HG02840 (cell line): ENCODE data around the gene TIMM44.
"Not testable (repeated sequence)": the region's sequence is repeated elsewhere in the genome, so short reads cannot be mapped to it uniquely, and the experiment has no call there.

Experiments used
- ATAC-seq: cut with Tn5 transposase; IDR thresholded peaks from one replicate; pipeline ENCODE4 v1.9.1; 2021; ENCODE audit warnings: mild to moderate bottlenecking, moderate library complexity, moderate number of reproducible peaks; ENCODE audit not compliant: unreplicated experiment, low FRiP score

TIMM44 gene

GRCh38 chr19:7904074-7905020 lies 39.1 kb downstream of the TIMM44 start:
- peak; percentile 37 for ATAC-seq

GRCh38 chr19:7903244-7904073 lies 40.0 kb downstream of the TIMM44 start, which contains the start of gene MAP2K7:
Gene MAP2K7, plus strand, starts transcription at chr19:7903877. Its CDS starts 68 bp downstream, at chr19:7903945.
- peak; percentile 89 for ATAC-seq

DNA sequence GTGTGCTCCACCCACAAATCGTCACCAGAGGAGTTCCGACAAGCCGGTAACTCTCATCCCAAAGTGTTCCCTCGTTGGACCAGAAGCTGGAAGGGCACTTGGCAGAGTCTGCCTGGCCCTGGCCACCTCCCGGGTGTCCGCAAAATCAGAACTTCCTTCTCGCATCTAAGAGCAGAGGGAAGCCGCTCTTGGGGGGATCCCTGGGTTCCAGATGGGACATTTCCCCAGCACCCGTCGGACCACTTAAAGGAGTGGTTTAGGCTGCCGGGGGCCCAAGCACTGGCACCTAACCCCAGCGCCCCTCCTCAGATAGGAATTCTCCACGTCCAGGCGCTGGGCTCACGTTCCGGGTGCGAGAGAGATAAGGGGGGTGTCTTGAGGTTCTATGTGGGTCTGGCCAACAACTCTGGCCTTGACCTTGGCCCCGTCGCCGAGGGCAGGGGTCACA lies 40.6 kb downstream of the TIMM44 start:
- peak; percentile 0 for ATAC-seq

DNA sequence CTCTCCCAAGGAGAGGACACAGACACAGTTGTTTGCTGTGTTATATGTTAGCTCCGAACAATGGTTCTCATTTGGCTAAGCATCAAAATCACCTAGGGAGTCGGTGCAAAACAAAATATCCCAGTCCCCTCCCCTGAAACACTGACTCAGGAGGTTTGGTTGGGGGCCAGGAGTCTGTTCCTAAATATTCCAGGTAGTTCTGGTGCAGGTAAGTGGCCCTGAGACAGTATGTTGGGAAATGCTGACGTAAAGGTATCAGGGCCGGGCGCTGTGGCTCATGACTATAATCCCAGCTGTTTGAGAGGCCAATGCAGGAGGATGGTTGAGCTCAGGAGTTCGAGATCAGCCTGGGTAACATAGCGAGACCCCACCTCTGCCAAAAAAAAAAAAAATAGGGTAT lies 42.1 kb downstream of the TIMM44 start:
- no peak for ATAC-seq

DNA sequence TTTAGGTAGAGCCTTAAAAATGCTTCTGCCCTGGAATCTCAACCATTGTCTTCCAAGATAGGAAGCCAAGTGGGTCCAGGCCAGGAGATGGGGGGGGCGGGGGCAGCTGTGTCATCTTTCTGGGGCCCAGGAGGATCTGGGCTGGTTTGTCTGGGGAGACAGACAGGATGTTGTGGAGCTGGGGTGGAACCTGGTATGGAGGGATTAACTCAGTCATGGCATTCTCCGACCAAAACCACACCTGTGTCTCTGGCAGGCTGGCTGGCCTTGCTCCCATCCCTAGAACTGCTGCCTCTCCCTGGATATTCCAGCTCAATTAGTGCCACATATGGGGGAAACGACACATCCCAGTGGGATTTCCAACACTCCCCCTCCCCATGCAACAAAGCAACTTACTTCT lies 42.5 kb downstream of the TIMM44 start:
- ATAC-seq, result no peak

- ATAC-seq, result no peak
Measured at GRCh38 chr19:7900401-7900870, 43.0 kb downstream of the TIMM44 start.

DNA sequence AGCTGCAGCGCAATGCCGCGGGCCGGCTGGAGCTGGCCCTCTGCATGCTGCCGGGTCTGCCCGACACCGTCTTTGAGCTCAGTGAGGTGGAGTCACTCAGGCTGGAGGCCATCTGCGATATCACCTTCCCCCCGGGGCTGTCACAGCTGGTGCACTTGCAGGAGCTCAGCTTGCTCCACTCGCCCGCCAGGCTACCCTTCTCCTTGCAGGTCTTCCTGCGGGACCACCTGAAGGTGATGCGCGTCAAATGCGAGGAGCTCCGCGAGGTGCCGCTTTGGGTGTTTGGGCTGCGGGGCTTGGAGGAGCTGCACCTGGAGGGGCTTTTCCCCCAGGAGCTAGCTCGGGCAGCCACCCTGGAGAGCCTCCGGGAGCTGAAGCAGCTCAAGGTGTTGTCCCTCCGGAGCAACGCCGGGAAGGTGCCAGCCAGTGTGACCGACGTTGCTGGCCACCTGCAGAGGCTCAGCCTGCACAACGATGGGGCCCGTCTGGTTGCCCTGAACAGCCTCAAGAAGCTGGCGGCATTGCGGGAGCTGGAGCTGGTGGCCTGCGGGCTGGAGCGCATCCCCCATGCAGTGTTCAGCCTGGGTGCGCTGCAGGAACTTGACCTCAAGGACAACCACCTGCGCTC lies 43.6 kb downstream of the TIMM44 start:
- no peak for ATAC-seq

GRCh38 chr19:7898967-7899366 lies 44.5 kb downstream of the TIMM44 start:
- ATAC-seq, result no peak

GRCh38 chr19:7897292-7897691 lies 46.2 kb downstream of the TIMM44 start:
- ATAC-seq, result no peak

DNA sequence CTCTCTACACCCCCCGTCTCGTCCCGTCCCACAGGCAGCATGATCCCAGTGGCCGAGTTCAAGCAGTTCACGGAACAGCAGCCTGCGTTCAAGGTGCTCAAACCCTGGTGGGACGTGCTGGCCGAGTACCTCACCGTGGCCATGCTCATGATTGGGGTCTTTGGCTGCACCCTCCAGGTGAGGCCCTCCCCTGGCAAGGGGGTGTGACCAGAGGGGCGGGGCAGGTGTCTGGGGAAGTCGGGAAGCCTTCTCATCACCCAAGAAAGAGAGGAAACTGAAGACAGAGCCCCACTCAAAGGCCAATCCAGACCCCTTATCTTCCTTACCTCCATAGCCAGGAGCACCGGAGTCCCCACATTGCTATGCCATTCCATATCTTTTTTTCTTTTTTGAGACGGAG lies 47.9 kb downstream of the TIMM44 start:
- ATAC-seq, result no peak

DNA sequence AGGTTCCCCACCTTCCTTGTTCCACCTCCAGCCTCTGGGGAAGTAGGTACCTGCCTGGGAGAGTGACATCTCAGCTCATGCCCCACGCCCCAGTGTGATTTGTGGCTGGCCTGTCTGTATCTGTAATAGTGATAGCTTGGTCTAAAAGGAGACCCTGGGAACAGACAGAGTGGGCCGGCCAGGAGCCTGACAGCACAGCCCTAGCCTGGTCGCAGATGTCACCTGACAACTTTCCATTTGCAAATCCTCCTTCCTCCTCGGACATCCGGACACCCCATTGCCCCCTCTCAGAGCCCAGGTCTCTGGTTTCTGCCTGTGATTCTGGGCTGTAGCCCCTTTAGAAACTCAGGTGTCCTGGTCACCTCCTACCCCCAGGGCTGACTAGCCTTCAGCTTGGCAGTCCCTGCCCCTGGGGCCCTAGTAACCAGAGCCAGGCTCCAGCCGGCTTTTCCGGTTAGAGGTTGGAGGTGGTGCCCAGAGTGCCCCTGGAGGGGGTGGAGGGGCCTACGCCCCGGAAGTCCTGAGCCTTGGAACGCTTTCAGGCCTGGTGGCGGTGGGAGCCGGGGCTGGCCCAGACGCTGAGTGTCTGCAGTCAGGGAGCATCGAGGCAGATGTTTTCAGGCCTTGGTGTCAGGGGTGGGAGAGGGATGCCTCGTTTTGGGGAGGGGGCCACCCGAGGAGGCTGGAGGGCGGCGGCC lies 48.7 kb downstream of the TIMM44 start:
- ATAC-seq, result no peak

GRCh38 chr19:7893362-7894101 lies 49.9 kb downstream of the TIMM44 start:
- ATAC-seq, result not testable (repeated sequence)

- ATAC-seq, result no peak
Measured at GRCh38 chr19:7888826-7889217, 54.6 kb downstream of the TIMM44 start.

DNA sequence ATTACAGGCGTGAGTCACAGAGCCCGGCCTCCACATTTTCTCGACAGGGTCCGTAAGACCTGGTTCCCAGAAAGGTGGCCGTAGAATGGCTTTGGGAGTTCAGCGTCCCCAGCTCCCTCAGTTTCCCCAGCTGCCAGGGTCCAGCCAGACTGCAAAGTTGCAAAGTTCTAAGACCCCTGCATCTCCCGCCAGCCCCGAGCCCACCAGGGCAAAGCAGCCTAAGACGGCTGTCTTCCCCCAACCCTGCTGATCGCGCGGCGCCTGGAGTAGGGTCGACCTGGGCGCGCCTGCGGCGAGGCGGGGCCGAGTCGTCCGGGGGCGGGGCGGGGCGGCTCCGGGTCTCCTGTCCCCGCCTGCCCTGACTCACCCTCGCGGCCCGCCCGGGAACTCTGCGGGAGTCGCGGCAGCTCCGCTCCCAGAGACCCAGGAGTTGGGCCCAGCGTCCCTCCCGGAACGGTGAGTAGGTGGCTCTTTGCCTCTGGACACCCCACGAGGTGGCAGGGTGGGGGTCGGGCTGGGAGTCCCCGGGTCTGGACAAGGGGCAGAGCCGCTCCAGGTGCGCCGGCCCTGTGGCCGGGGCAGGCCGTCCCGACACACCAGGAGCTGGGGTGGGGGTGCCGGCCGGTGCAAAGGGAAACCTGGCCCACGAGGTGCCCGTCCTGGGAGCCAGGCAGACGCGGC lies 55.2 kb downstream of the TIMM44 start, which contains the start of gene LRRC8E:
Gene LRRC8E (plus strand): TSS at position 366 of the 681 bp plus-strand sequence. CDS start 7,094 bp downstream, outside the sequence.
- no peak for ATAC-seq

- no peak for ATAC-seq
Measured at GRCh38 chr19:7887408-7888144, 55.9 kb downstream of the TIMM44 start.

DNA sequence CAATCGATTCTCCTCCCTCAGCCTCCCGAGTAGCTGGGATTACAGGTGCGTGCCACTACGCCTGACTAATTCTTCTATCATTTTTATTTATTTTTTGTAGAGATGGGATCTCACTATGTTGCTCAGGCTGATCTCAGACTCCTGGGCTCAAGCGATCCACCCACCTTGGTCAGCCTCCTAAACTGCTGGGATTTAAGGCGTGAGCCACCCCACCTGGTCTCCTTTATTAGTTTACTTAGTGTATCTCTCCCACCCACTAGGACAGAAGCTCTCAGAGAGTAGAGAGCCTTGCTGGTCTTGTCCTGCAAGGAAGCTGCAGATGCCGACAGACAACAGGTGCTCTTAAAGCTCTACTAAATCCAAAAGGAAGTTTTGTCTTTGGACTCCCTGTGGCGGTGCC lies 57.6 kb downstream of the TIMM44 start:
- no peak for ATAC-seq

GRCh38 chr19:7883796-7884570 lies 59.5 kb downstream of the TIMM44 start:
- ATAC-seq, result no peak
